Esophagus squamous epithelium (tissue), 5 donors: ENCODE results near the gene NPAS2. TPM values are rescaled to one million over a fixed set of nuclear protein-coding genes. Genes with fewer than 3 reads are reported as not detected.

ENCODE experiments used
- DNase-seq: peaks from one replicate; lab custom pipeline; 2025; lab: John Stamatoyannopoulos, UW
- H3K27ac ChIP-seq, 4 donors: fragments of 200-600 bp; sonication (generic); one replicate each; pipeline ENCODE4 v1.5.1; 2016 to 2019; ENCODE audit warnings: mild to moderate bottlenecking in 1 of 4
- H3K27me3 ChIP-seq, 4 donors: fragments of 200-600 bp; sonication (generic); 1 replicate in 3 of 4; 2 replicates in 1 of 4; pipeline versions ENCODE4 v1.5.1 to v1.6.0; 2017 to 2021; ENCODE audit warnings: antibody characterized with exemption in 1 of 4
- H3K36me3 ChIP-seq, 3 donors: fragments of 200-600 bp; sonication (generic); one replicate each; pipeline ENCODE4 v1.5.1; 2016 to 2019
- H3K4me1 ChIP-seq, 3 donors: fragments of 200-600 bp; sonication (generic); one replicate each; pipeline ENCODE4 v1.5.1; 2017 to 2019
- H3K4me3 ChIP-seq, 4 donors: fragments of 200-600 bp; sonication (generic); 1 replicate in 3 of 4; 2 replicates in 1 of 4; pipeline ENCODE4 v1.5.1; 2016 to 2019; ENCODE audit warnings: mild to moderate bottlenecking in 2 of 4, moderate library complexity in 1 of 4
- H3K9me3 ChIP-seq, 3 donors: fragments of 200-600 bp; sonication (generic); one replicate each; pipeline ENCODE4 v1.5.1; 2016 to 2019
- POLR2A ChIP-seq, 4 donors: fragments of 450-650 bp; IDR thresholded peaks; one replicate each; pipeline ENCODE4 v1.6.1; 2017; ENCODE audit warnings: antibody characterized with exemption in 4 of 4, mild to moderate bottlenecking in 4 of 4, moderate library complexity in 3 of 4
- WGBS, 2 donors: methylation state at CpG; one replicate each; pipeline ENCODE4 v1.1.5; 2018; 5-methylcytosine and 5-hydroxymethylcytosine counted together
- intact Hi-C: fragments of 100-400 bp; cut with DNase I; formaldehyde crosslinking; loops from one replicate; pipeline ENCODE4 v1.15.0; 2022
- total RNA-seq, 4 donors: library from RNA; depleted of rRNA; stranded (reverse); fragments of >200 nt; gene quantifications; one replicate each; pipeline ENCODE4 v1.1.0, GENCODE V29; 2016
- TF ChIP-seq, protein P1 (sequence below), 6 experiments: fragments of 450-650 bp in 4 of 6; fragments of 200-600 bp in 2 of 6; sonication (generic) in 2 of 6; IDR thresholded peaks; one replicate each; pipeline ENCODE4 v1.5.1; 2016 to 2019; ENCODE audit warnings: antibody characterized with exemption in 6 of 6, mild to moderate bottlenecking in 4 of 6, moderate library complexity in 4 of 6
- donor health status: DM: yes; HTN: yes; CAD: no.

NPAS2 gene
- total RNA-seq, 4 donors from 2014 or later: 29.1 to 64.2 (median 39.1) TPM

DNA sequence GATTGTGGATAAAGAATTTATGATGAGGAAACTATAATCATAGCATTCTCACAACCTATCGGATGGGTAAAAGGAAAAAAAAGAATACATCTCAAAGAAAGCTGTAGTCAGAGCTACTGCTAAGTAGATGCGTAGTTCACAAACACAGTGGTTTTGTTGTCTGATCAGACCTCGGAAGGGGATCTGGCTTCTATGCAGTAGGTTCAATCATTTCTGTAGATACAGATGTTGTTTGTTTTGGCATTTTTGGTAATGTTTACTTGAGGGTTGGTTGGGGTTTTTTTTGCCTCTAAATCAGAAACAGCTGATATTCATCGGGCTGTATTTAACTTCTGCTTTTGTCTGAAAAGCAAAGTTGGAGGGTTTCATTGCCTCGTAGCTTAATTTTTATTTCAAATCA is 42.1 kb downstream of the NPAS2 start:
- Histone ChIP-seq H3K4me3 (no peak overlapping the region), H3K27ac (no peak overlapping the region), H3K27me3 (no peaks in the 10 kb centered on the region), H3K9me3 (no peaks in the 10 kb centered on the region), H3K36me3 (no peaks in the 10 kb centered on the region), H3K4me1 (peaks cover 0 to 19% (median 6%) of the 10 kb centered on the region in 3 donors)
- intact Hi-C loops: no loop called here
- TF ChIP-seq, protein P1, sequence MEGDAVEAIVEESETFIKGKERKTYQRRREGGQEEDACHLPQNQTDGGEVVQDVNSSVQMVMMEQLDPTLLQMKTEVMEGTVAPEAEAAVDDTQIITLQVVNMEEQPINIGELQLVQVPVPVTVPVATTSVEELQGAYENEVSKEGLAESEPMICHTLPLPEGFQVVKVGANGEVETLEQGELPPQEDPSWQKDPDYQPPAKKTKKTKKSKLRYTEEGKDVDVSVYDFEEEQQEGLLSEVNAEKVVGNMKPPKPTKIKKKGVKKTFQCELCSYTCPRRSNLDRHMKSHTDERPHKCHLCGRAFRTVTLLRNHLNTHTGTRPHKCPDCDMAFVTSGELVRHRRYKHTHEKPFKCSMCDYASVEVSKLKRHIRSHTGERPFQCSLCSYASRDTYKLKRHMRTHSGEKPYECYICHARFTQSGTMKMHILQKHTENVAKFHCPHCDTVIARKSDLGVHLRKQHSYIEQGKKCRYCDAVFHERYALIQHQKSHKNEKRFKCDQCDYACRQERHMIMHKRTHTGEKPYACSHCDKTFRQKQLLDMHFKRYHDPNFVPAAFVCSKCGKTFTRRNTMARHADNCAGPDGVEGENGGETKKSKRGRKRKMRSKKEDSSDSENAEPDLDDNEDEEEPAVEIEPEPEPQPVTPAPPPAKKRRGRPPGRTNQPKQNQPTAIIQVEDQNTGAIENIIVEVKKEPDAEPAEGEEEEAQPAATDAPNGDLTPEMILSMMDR (IDR thresholded peaks at IDR 0.05): no peak
- TF ChIP-seq POLR2A (IDR thresholded peaks at IDR 0.05): no peak
- 66 to 76% methylated on average over 5 of the region's 5 CpGs for WGBS, 2 donors
- DNase-seq: no peak

DNA sequence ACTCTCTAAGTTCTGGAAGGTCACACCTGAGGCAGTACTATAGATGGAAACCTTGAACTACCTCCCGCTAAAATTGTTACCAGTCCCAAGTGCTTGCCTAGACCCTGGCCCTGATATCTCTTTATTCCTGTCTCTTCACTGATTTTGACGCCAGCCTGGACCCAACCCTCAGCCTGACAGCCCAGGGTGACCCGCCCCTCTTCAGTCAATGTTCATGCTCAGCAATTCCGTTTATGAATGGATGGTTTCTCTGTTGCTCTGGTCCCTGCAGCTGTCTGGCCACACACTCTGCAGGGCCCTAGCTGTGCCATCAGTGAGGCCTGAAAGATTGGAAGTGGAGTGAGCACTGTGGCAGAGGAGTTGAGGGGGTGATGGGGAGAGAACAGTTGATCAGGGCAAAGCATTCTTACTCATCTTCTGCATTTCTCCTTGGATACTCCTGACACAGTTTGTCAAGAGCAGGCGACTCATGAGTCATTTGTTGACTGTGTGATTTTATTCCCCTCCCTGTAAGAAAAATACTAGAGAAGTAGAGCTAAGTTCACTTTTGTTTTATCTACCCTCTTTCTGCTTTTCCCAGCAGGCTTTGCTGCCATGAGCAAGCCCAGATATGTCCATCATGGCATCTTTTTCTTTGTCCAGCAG is 46.0 kb downstream of the NPAS2 start:
- Histone ChIP-seq H3K27ac (peak overlapping the region in 2 of 4 donors; percentile 54 to 55), H3K27me3 (no peaks in the 10 kb centered on the region), H3K9me3 (peaks cover 0 to 3% (median 0%) of the 10 kb centered on the region in 3 donors), H3K36me3 (no peaks in the 10 kb centered on the region), H3K4me3 (no peak overlapping the region), H3K4me1 (peaks cover 0 to 12% (median 6%) of the 10 kb centered on the region in 3 donors)
- 65 to 74% methylated on average over 5 of the region's 5 CpGs for WGBS, 2 donors
- intact Hi-C loops: no loop called here
- no peak for TF ChIP-seq POLR2A (IDR thresholded peaks at IDR 0.05)
- TF ChIP-seq, protein P1 (IDR thresholded peaks at IDR 0.05): no peak
- DNase-seq: no peak

DNA sequence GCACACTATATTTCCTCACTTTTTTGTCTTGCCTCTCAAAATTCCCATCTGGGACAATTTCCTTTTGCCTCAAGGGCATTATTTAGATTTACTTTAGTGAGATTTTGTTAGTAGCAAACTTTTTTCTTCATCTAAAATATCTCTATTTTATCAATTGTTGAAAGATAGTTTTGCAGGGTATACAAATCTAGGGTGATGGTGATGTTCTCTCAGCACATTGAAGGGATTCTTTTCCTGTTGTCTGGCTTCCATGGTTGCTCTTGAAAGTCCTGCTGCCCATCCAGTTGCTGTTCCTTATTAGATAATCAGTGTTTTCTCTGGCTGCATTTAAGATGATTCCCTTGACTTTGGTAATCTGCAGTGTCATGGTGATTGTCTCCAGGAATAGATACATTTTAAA is 48.1 kb downstream of the NPAS2 start:
- H3K4me3 ChIP-seq: no peak overlapping the region

DNA sequence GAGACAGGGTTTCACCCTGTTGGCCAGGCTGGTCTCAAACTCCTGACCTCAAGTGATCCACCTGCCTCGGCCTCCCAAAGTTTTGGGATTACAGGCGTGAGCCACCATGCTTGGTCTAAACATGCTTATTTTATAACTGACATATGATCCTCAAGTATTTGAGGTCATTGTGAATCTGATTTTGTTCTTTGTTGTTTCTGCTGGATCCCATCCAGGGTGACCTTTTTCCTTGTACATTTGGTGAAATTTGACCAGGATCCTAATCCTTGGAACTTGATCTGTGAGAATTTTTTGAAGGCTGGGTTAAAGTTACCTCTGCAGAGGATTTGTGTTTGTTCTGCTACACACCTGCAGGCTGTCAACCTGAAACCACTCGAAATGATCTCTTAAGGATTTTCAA is 49.2 kb downstream of the NPAS2 start:
- 87 to 94% methylated on average over 3 of the region's 3 CpGs for WGBS, 2 donors
- no peak for TF ChIP-seq POLR2A (IDR thresholded peaks at IDR 0.05)
- TF ChIP-seq, protein P1 (IDR thresholded peaks at IDR 0.05): no peak
- intact Hi-C loops: no loop called here
- no peak for DNase-seq
- no peak overlapping the region for H3K27ac ChIP-seq
- no peaks in the 10 kb centered on the region for H3K27me3 ChIP-seq
- H3K4me3 ChIP-seq: no peak overlapping the region
- peaks cover 0 to 3% (median 0%) of the 10 kb centered on the region in 3 donors for H3K9me3 ChIP-seq
- peaks cover 0 to 12% (median 6%) of the 10 kb centered on the region in 3 donors for H3K4me1 ChIP-seq
- no peaks in the 10 kb centered on the region for H3K36me3 ChIP-seq

More for the DNA sequence above, 48.1 kb downstream of the NPAS2 start:
- intact Hi-C loops: no loop called here
- Histone ChIP-seq H3K4me1 (peaks cover 0 to 12% (median 6%) of the 10 kb centered on the region in 3 donors), H3K27ac (no peak overlapping the region), H3K9me3 (peaks cover 0 to 3% (median 0%) of the 10 kb centered on the region in 3 donors), H3K27me3 (no peaks in the 10 kb centered on the region), H3K36me3 (no peaks in the 10 kb centered on the region)
- DNase-seq: no peak
- TF ChIP-seq POLR2A (IDR thresholded peaks at IDR 0.05): no peak
- TF ChIP-seq, protein P1 (IDR thresholded peaks at IDR 0.05): no peak

DNA sequence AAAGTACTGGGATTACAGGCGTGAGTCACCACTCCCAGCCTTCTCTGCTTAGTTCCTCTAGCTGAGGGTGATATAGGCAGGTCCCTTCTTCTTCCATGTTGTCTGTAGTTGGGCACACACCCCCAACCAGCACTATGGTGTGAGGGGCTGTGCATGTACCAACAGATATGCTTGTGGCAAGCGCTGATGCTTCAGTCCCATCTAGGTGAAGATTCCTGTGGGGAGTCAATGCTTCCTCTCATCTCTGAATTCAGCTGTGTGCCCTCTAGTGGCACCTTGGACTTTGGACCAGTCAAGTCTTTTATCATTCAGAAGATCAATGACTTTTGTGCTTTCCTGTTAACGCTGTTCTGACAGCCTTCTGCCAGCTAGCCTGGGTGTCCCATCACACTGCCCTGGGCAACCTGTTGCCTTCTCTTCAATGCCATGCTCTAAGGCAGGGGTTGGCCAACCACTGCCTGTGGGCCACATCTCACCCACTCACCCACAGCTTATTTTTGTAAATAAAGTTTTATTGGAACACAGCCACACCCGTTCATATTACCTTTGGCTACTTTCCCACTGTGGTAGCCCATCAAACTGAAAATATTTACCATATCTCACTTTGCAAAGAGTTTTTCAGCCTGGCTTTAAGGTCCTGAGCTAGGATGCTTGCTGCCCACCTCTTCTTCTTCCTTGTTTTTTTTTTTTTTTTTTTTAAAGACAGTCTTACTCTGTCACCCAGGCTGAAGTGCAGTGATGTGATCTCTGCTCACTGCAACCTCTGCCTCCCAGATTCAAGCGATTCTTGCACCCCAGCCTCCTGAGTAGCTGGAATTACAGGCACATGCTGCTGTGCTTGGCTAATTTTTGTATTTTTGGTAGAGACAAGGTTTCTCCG is 51.0 kb downstream of the NPAS2 start:
- Histone ChIP-seq H3K9me3 (peaks cover 0 to 3% (median 0%) of the 10 kb centered on the region in 3 donors), H3K36me3 (no peaks in the 10 kb centered on the region), H3K4me1 (peaks cover 4 to 18% (median 8%) of the 10 kb centered on the region in 3 donors), H3K27me3 (no peaks in the 10 kb centered on the region), H3K27ac (no peak overlapping the region), H3K4me3 (no peak overlapping the region)
- intact Hi-C loops: no loop called here
- no peak for DNase-seq
- WGBS, 2 donors: 74 to 81% methylated on average over 6 of the region's 6 CpGs
- TF ChIP-seq, protein P1 (IDR thresholded peaks at IDR 0.05): peak in 1 of 6 experiments; percentile 25
- TF ChIP-seq POLR2A (IDR thresholded peaks at IDR 0.05): no peak
